K562 (cell line): Measurements from ENCODE around the gene FDX1. TPM values are rescaled to one million over a fixed set of nuclear protein-coding genes. Genes with fewer than 3 reads are reported as not detected.

ENCODE experiments used
- ATAC-seq: fragments of 200-7000 bp; cut with Tn5 transposase; 3 replicates; pipeline ENCODE4 v1.9.1; 2020; ENCODE audit warnings: moderate library complexity
- BruUV-seq: library from RNA; stranded (reverse); fragments of 400-500 nt; replicated peaks from 2 replicates; lab custom pipeline; 2021; lab: Mats Ljungman, UMichigan
- CTCF ChIA-PET: fragments of 300-600 bp; formaldehyde crosslinking; extraction: SDS; loops from one replicate; lab custom pipeline; 2021; ENCODE audit warnings: low intra/inter-chr PET ratio; lab: Yijun Ruan, JAX
- POLR2A ChIA-PET: fragments of 300-600, 350-650 bp; sonication (Branson Sonifier 250); formaldehyde crosslinking; extraction: SDS; loops from one replicate; lab custom pipeline; 2021; ENCODE audit warnings: antibody characterized with exemption, inconsistent platforms; lab: Yijun Ruan, JAX
- DNase-seq, 4 experiments: peaks; one replicate each; pipeline versions ENCODE4 v3.0.0 to v3.0.0-alpha.2; 2011 to 2018; ENCODE audit warnings: low spot score in 3 of 4, mixed read lengths in 3 of 4; ENCODE audit errors: extremely low read depth in 1 of 4
- FAIRE-seq: peaks from 2 replicates; lab custom pipeline; 2011; peaks lifted over from hg19 to GRCh38; lab: Jason Lieb, UNC
- H2AFZ ChIP-seq: 2 replicates; pipeline ENCODE4 v1.6.0; 2011; ENCODE audit warnings: low read depth, low read length, control low read depth, inconsistent platforms
- H3K27ac ChIP-seq: fragments of 200-600 bp; 3 replicates; pipeline ENCODE4 v1.8.0; 2011; ENCODE audit warnings: low read depth, mild to moderate bottlenecking, control low read depth, inconsistent platforms, low read length, moderate library complexity, mixed read lengths; ENCODE audit errors: extremely low read depth
- H3K27me3 ChIP-seq, 2 experiments: fragments of 300-600 bp in 1 of 2; 2 replicates in 1 of 2; 3 replicates in 1 of 2; pipeline versions ENCODE4 v1.6.0 to v1.8.0; 2011; ENCODE audit warnings: inconsistent platforms in 2 of 2, low read length in 2 of 2, mild to moderate bottlenecking in 1 of 2, mixed read lengths in 1 of 2, moderate library complexity in 1 of 2; ENCODE audit not compliant: control insufficient read depth in 2 of 2, insufficient read depth in 2 of 2
- H3K36me3 ChIP-seq: fragments of 300-600 bp; 3 replicates; pipeline ENCODE4 v1.8.0; 2011; ENCODE audit warnings: mild to moderate bottlenecking, low read length, inconsistent platforms; ENCODE audit not compliant: control insufficient read depth, insufficient read depth
- H3K4me1 ChIP-seq, 2 experiments: fragments of 200-600 bp in 1 of 2; replicated peaks in 1 of 2; 2 replicates in 1 of 2; 3 replicates in 1 of 2; pipeline versions ENCODE4 v1.5.1 to v1.8.0; 2011; ENCODE audit warnings: inconsistent platforms in 2 of 2, low read length in 2 of 2, mild to moderate bottlenecking in 1 of 2, mixed read lengths in 1 of 2, moderate library complexity in 1 of 2; ENCODE audit not compliant: control insufficient read depth in 2 of 2, insufficient read depth in 2 of 2
- H3K4me2 ChIP-seq: 2 replicates; pipeline ENCODE4 v1.6.1; 2011; ENCODE audit warnings: low read length, control low read depth, inconsistent platforms, mixed read lengths; ENCODE audit not compliant: insufficient read depth
- H3K4me3 ChIP-seq: fragments of 200-600 bp; sonication (generic), shearing (Covaris generic); 2 replicates; pipeline ENCODE4 v1.5.1; 2016; ENCODE audit warnings: control low read depth, inconsistent platforms
- H3K79me2 ChIP-seq: fragments of 200-600 bp; 3 replicates; pipeline ENCODE4 v1.8.0; 2011; ENCODE audit warnings: low read length, inconsistent platforms; ENCODE audit not compliant: control insufficient read depth, insufficient read depth
- H3K9ac ChIP-seq, 2 experiments: 2 replicates each; pipeline versions ENCODE4 v1.6.0 to v1.6.1; 2011; ENCODE audit warnings: low read depth in 2 of 2, low read length in 2 of 2, control low read depth in 1 of 2, inconsistent platforms in 1 of 2, mild to moderate bottlenecking in 1 of 2, mixed read lengths in 1 of 2; ENCODE audit not compliant: insufficient read depth in 1 of 2
- H3K9me1 ChIP-seq: one replicate; pipeline ENCODE4 v1.6.0; 2011; ENCODE audit warnings: inconsistent platforms, mild to moderate bottlenecking, low read length, moderate library complexity; ENCODE audit not compliant: control insufficient read depth, insufficient read depth
- H3K9me3 ChIP-seq: replicated peaks from 2 replicates; pipeline ENCODE4 v1.5.1; 2011; ENCODE audit warnings: low read depth, low read length, inconsistent platforms; ENCODE audit not compliant: control insufficient read depth, insufficient read depth
- H4K20me1 ChIP-seq: replicated peaks from 2 replicates; pipeline ENCODE4 v1.6.1; 2011; ENCODE audit warnings: low read length, inconsistent platforms, mixed read lengths; ENCODE audit not compliant: control insufficient read depth, insufficient read depth
- HMBOX1 ChIP-seq: sonication (generic); IDR thresholded peaks from 2 replicates; pipeline ENCODE4 v1.6.1; 2016
- RFX7 ChIP-seq: fragments of 250-450 bp; sonication (Bioruptor Pico); IDR thresholded peaks from 2 replicates; pipeline ENCODE4 v1.5.1; 2021; ENCODE audit warnings: mild to moderate bottlenecking
- SRF ChIP-seq, 2 experiments: fragments of 250-450, 450-650 bp in 1 of 2; sonication (Bioruptor Pico) in 1 of 2; sonication (generic) in 1 of 2; formaldehyde crosslinking; IDR thresholded peaks; 2 replicates each; pipeline versions ENCODE4 v1.5.0 to v1.5.1; 2020 to 2022; ENCODE audit warnings: mild to moderate bottlenecking in 1 of 2, missing genetic modification reagents in 1 of 2
- TGIF2 ChIP-seq: sonication (generic); formaldehyde crosslinking; IDR thresholded peaks from 2 replicates; pipeline ENCODE4 v1.8.1; 2022; ENCODE audit warnings: mild to moderate bottlenecking, missing genetic modification reagents, moderate library complexity
- ZNF584 ChIP-seq: fragments of 200-800 bp; sonication (Bioruptor generic); IDR thresholded peaks from 2 replicates; pipeline ENCODE4 v1.6.1; 2016; ENCODE audit warnings: low read depth, mild to moderate bottlenecking, missing genetic modification characterization, missing compliant biosample characterization
- ZZZ3 ChIP-seq: fragments of 450-650 bp; IDR thresholded peaks from 2 replicates; pipeline ENCODE4 v1.6.1; 2016; ENCODE audit warnings: antibody characterized with exemption, mild to moderate bottlenecking, moderate library complexity
- WGBS: fragments of 100-300 bp; shearing (Covaris generic); methylation state at CpG from one replicate; pipeline ENCODE4 v1.1.6; 2016; ENCODE audit warnings: low coverage, mixed read lengths; ENCODE audit not compliant: insufficient coverage; ENCODE audit errors: missing lambda C conversion rate; 5-methylcytosine and 5-hydroxymethylcytosine counted together
- in situ Hi-C: fragments of 300-500 bp; cut with MboI; formaldehyde crosslinking; loops from 4 replicates; pipeline ENCODE4 v1.15.0; 2018; ENCODE audit warnings: inconsistent platforms, mixed read lengths
- intact Hi-C: fragments of 100-400 bp; cut with micrococcal nuclease; formaldehyde crosslinking; loops from 2 replicates; pipeline ENCODE4 v1.14.2; 2022
- polyA plus RNA-seq, 8 experiments: library from polyadenylated mRNA; depleted of rRNA in 4 of 8; stranded (reverse) in 5 of 8; unstranded in 3 of 8; fragments of >200 nt; fragmentation: Nextera tagmentation in 2 of 8; fragmentation: Illumina TruSeq in 1 of 8; extraction: Ambion mirVana in 2 of 8; extraction: Trizol in 1 of 8; gene quantifications; 2 replicates each; pipeline versions ENCODE4 v1.2.1 to v1.2.3, GENCODE V29; 2011 to 2014; ENCODE audit warnings: inconsistent platforms in 1 of 8, missing spikeins in 1 of 8
- total RNA-seq, 7 experiments: library from RNA; depleted of rRNA in 6 of 7; stranded (reverse); fragments of >200 nt in 6 of 7; fragmentation: Illumina TruSeq in 2 of 7; extraction: Trizol in 2 of 7; gene quantifications; 2 replicates each; pipeline versions ENCODE4 v1.2.1 to v1.2.3, GENCODE V29; 2011 to 2021; ENCODE audit warnings: low replicate concordance in 1 of 7

FDX1 gene
- total and polyA plus RNA-seq, 9 of the 15 experiments (the other 6 are each of a cell fraction or from before 2014, with no cell fraction given): 6.4 to 14.3 (median 11.4) TPM

GRCh38 chr11:110410651-110411050 lies 19.1 kb upstream of the FDX1 start:
- in situ Hi-C loops (no loop called here), intact Hi-C loops (no loop called here)
- no peak for DNase-seq
- Histone ChIP-seq H3K27ac (no peak overlapping the region), H3K79me2 (no peaks in the 10 kb centered on the region), H3K4me1 (no peaks in the 10 kb centered on the region), H3K9me1 (no peaks in the 10 kb centered on the region), H3K36me3 (no peaks in the 10 kb centered on the region), H2AFZ (no peak overlapping the region), H3K27me3 (peaks cover 0 to 2% of the 10 kb centered on the region in 2 experiments; a peak in 3 of 5 replicates), H3K9ac (no peak overlapping the region), H4K20me1 (no peaks in the 10 kb centered on the region), H3K4me2 (no peak overlapping the region), H3K9me3 (no peaks in the 10 kb centered on the region; the same call in 1 of the 2 replicates), H3K4me3 (no peak overlapping the region)
- no TSS peak for BruUV-seq
- 0% methylated on average over 1 of the region's 1 CpG for WGBS
- CTCF ChIA-PET: no interaction called here
- POLR2A ChIA-PET: no interaction called here
- no peak for TF ChIP-seq TGIF2 (CRISPR knock-in tag)
- TF ChIP-seq HMBOX1: peak; percentile 65
- no peak for FAIRE-seq
- ATAC-seq: no peak

- WGBS: 32% methylated on average over 2 of the region's 2 CpGs
- no peak for DNase-seq
- ChIA-PET CTCF (no interaction called here), POLR2A (no interaction called here)
- Histone ChIP-seq H3K4me1 (no peaks in the 10 kb centered on the region), H3K27me3 (no peaks in the 10 kb centered on the region; a peak in 1 of 5 replicates), H3K36me3 (no peaks in the 10 kb centered on the region), H3K4me2 (no peak overlapping the region), H2AFZ (no peak overlapping the region), H3K9me3 (no peaks in the 10 kb centered on the region; the same call in 1 of the 2 replicates), H3K27ac (no peak overlapping the region), H3K4me3 (no peak overlapping the region), H3K9ac (no peak overlapping the region), H3K79me2 (no peaks in the 10 kb centered on the region), H4K20me1 (no peaks in the 10 kb centered on the region), H3K9me1 (no peaks in the 10 kb centered on the region)
- intact Hi-C loops (no loop called here), in situ Hi-C loops (no loop called here)
- ATAC-seq: no peak
- FAIRE-seq: no peak
- BruUV-seq: no TSS peak
- TF ChIP-seq SRF (CRISPR knock-in tag; IDR thresholded peaks at IDR 0.05) (no peak), ZNF584 (CRISPR knock-in tag) (no peak), RFX7 (CRISPR knock-in tag) (no peak), ZZZ3 (no peak)
Measured at GRCh38 chr11:110415081-110415480, 14.7 kb upstream of the FDX1 start.
